GM23338 (cell line): ENCODE data around the gene CNOT6.

Experiments used
- CREB1 ChIP-seq: fragments of 250-450 bp; sonication (Bioruptor Pico); IDR thresholded peaks from 2 replicates; pipeline ENCODE4 v1.5.0; 2020; ENCODE audit warnings: low read depth, mild to moderate bottlenecking, moderate library complexity
- CTCF ChIP-seq, 2 experiments: fragments of 200-600 bp in 1 of 2; sonication (generic) in 1 of 2; conservative IDR thresholded peaks; 2 replicates each; pipeline versions ENCODE4 v1.5.1 to v1.6.1; 2016 to 2017; ENCODE audit warnings: antibody characterized with exemption in 2 of 2, low read depth in 2 of 2, mild to moderate bottlenecking in 2 of 2, moderate library complexity in 1 of 2
- EZH2 ChIP-seq: fragments of 200-600 bp; sonication (generic); IDR thresholded peaks from one replicate; pipeline ENCODE4 v1.8.0; 2017; ENCODE audit warnings: antibody characterized with exemption, mild to moderate bottlenecking, low read depth; ENCODE audit not compliant: unreplicated experiment
- EZH2phosphoT487 ChIP-seq: fragments of 200-600 bp; sonication (generic); IDR thresholded peaks from one replicate; pipeline ENCODE4 v1.8.1; 2018; ENCODE audit warnings: antibody characterized with exemption; ENCODE audit not compliant: unreplicated experiment
- JUNB ChIP-seq: IDR thresholded peaks from one replicate; pipeline ENCODE4 v1.6.1; 2016; ENCODE audit warnings: antibody characterized with exemption; ENCODE audit not compliant: unreplicated experiment
- NANOG ChIP-seq: IDR thresholded peaks from 2 replicates; pipeline ENCODE4 v1.6.1; 2016; ENCODE audit warnings: antibody characterized with exemption, borderline replicate concordance
- POLR2AphosphoS5 ChIP-seq: IDR thresholded peaks from 2 replicates; pipeline ENCODE4 v1.6.1; 2016; ENCODE audit warnings: antibody characterized with exemption, low read depth
- REST ChIP-seq: IDR thresholded peaks from one replicate; pipeline ENCODE4 v1.6.1; 2018; ENCODE audit warnings: antibody characterized with exemption; ENCODE audit not compliant: unreplicated experiment
- STAT1 ChIP-seq: IDR thresholded peaks from one replicate; pipeline ENCODE4 v1.6.1; 2016; ENCODE audit warnings: antibody characterized with exemption; ENCODE audit not compliant: unreplicated experiment
- ZNF114 ChIP-seq: fragments of 250-450 bp; sonication (Bioruptor Pico); IDR thresholded peaks from 2 replicates; pipeline ENCODE4 v1.5.0; 2020; ENCODE audit warnings: mild to moderate bottlenecking, moderate library complexity
- ZNF331 ChIP-seq: fragments of 250-450 bp; sonication (Bioruptor Pico); IDR thresholded peaks from 2 replicates; pipeline ENCODE4 v1.5.0; 2020; ENCODE audit warnings: low read depth, mild to moderate bottlenecking, moderate library complexity
- ZNF462 ChIP-seq: fragments of 250-450 bp; sonication (Bioruptor Pico); IDR thresholded peaks from 2 replicates; pipeline ENCODE4 v1.5.0; 2020; ENCODE audit warnings: mild to moderate bottlenecking, moderate library complexity
- TF ChIP-seq, protein P1 (sequence below): IDR thresholded peaks from 2 replicates; pipeline ENCODE4 v1.6.1; 2016; ENCODE audit warnings: antibody characterized with exemption

DNA sequence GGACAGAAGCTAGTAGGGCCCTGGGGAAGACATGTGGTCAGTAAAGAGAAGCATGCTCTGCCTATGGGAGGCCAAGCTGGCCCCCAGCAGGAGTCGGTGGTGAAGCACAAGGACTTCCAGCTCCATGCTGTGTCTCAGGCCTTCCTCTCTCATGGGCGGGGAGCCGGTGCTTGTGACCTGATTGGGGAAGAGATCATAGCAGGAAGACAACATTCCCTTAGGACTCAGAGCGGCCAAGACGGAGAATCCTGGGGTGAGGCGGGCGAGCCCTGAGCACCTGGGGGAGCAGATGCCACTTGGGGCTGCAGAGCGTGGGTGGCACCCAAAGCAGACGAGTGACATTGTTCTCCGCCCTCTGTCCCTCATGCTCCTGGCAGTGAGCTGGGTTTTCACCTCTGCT lies 33.3 kb upstream of the CNOT6 start:
- TF ChIP-seq CREB1 (CRISPR knock-in tag) = no peak
- TF ChIP-seq CTCF (conservative IDR thresholded peaks at IDR 0.05; ENCODE audit: low read depth in 2 of 2) = no peak
- TF ChIP-seq EZH2 = no peak
- TF ChIP-seq EZH2phosphoT487 = no peak
- no peak for TF ChIP-seq JUNB
- no peak for TF ChIP-seq POLR2AphosphoS5
- TF ChIP-seq REST = no peak
- TF ChIP-seq ZNF114 (CRISPR knock-in tag) = no peak
- TF ChIP-seq, protein P1, sequence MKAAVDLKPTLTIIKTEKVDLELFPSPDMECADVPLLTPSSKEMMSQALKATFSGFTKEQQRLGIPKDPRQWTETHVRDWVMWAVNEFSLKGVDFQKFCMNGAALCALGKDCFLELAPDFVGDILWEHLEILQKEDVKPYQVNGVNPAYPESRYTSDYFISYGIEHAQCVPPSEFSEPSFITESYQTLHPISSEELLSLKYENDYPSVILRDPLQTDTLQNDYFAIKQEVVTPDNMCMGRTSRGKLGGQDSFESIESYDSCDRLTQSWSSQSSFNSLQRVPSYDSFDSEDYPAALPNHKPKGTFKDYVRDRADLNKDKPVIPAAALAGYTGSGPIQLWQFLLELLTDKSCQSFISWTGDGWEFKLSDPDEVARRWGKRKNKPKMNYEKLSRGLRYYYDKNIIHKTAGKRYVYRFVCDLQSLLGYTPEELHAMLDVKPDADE = no peak
- no peak for TF ChIP-seq NANOG
- TF ChIP-seq STAT1 = no peak
- TF ChIP-seq ZNF462 = no peak
- TF ChIP-seq ZNF331 (CRISPR knock-in tag) = no peak
